Breast epithelium (tissue), 4 donors: ENCODE measurements around the gene ABCA4. TPM values are rescaled to one million over a fixed set of nuclear protein-coding genes. Genes with fewer than 3 reads are reported as not detected.
A peak's percentile ranks its signal among the peaks of the same experiment; 100 is the strongest.

Experiments used
- DNase-seq, 2 donors: peaks; one replicate each; pipeline ENCODE4 v3.0.0-alpha.2; 2019; ENCODE audit warnings: low spot score in 2 of 2
- H3K27ac ChIP-seq, 2 donors: fragments of 200-600 bp; sonication (generic) in 1 of 2; one replicate each; pipeline ENCODE4 v1.5.1; 2016 to 2019; ENCODE audit warnings: mild to moderate bottlenecking in 1 of 2
- H3K27me3 ChIP-seq, 2 donors: fragments of 200-600 bp; sonication (generic) in 1 of 2; one replicate each; pipeline versions ENCODE4 v1.5.1 to v1.6.0; 2017 to 2019; ENCODE audit warnings: control low read depth in 1 of 2, mild to moderate bottlenecking in 1 of 2
- H3K36me3 ChIP-seq: fragments of 200-600 bp; one replicate; pipeline ENCODE4 v1.5.1; 2019
- H3K4me1 ChIP-seq, 2 donors: fragments of 200-600 bp; sonication (generic); one replicate each; pipeline ENCODE4 v1.5.1; 2016 to 2019; ENCODE audit warnings: control low read depth in 1 of 2
- H3K4me3 ChIP-seq, 3 donors: fragments of 200-600 bp; sonication (generic); 1 replicate in 2 of 3; 2 replicates in 1 of 3; pipeline ENCODE4 v1.5.1; 2016 to 2019; ENCODE audit warnings: mild to moderate bottlenecking in 3 of 3, moderate library complexity in 2 of 3
- H3K9me3 ChIP-seq, 2 donors: fragments of 200-600 bp; sonication (generic) in 1 of 2; one replicate each; pipeline ENCODE4 v1.5.1; 2016 to 2019; ENCODE audit warnings: control low read depth in 1 of 2
- POLR2A ChIP-seq: fragments of 450-650 bp; IDR thresholded peaks from one replicate; pipeline ENCODE4 v1.6.1; 2016; ENCODE audit warnings: antibody characterized with exemption, mild to moderate bottlenecking, moderate library complexity
- POLR2AphosphoS5 ChIP-seq, 3 donors: sonication (generic); formaldehyde crosslinking; IDR thresholded peaks; one replicate each; pipeline ENCODE4 v1.6.1; 2017; ENCODE audit warnings: antibody characterized with exemption in 3 of 3
- intact Hi-C: fragments of 100-400 bp; cut with DNase I; formaldehyde crosslinking; loops from one replicate; pipeline ENCODE4 v1.15.1; 2023; ENCODE audit warnings: low total_unique reads
- total RNA-seq, 3 donors: library from RNA; depleted of rRNA; stranded (reverse); fragments of >200 nt; gene quantifications; one replicate each; pipeline ENCODE4 v1.1.0, GENCODE V29; 2016
- TF ChIP-seq, protein P1 (sequence below), 3 donors: fragments of 450-650 bp; IDR thresholded peaks; one replicate each; pipeline ENCODE4 v1.5.1; 2016 to 2017; ENCODE audit warnings: antibody characterized with exemption in 3 of 3, mild to moderate bottlenecking in 3 of 3, moderate library complexity in 3 of 3

ABCA4 gene
- total RNA-seq, 3 donors from 2014 or later, result 0.16 to 3.5 (median 1.3) TPM

GRCh38 chr1:94068096-94068998 lies 52.6 kb downstream of the ABCA4 start:
- no peaks in the 10 kb centered on the region for H3K9me3 ChIP-seq
- no peak overlapping the region for H3K4me3 ChIP-seq
- H3K27ac ChIP-seq, result peak overlapping the region; percentile 63 to 84
- no peaks in the 10 kb centered on the region for H3K36me3 ChIP-seq
- no peak for TF ChIP-seq POLR2A
- TF ChIP-seq, protein P1, sequence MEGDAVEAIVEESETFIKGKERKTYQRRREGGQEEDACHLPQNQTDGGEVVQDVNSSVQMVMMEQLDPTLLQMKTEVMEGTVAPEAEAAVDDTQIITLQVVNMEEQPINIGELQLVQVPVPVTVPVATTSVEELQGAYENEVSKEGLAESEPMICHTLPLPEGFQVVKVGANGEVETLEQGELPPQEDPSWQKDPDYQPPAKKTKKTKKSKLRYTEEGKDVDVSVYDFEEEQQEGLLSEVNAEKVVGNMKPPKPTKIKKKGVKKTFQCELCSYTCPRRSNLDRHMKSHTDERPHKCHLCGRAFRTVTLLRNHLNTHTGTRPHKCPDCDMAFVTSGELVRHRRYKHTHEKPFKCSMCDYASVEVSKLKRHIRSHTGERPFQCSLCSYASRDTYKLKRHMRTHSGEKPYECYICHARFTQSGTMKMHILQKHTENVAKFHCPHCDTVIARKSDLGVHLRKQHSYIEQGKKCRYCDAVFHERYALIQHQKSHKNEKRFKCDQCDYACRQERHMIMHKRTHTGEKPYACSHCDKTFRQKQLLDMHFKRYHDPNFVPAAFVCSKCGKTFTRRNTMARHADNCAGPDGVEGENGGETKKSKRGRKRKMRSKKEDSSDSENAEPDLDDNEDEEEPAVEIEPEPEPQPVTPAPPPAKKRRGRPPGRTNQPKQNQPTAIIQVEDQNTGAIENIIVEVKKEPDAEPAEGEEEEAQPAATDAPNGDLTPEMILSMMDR (IDR thresholded peaks at IDR 0.05), result no peak
- TF ChIP-seq POLR2AphosphoS5 (IDR thresholded peaks at IDR 0.05), result no peak
- no peak for DNase-seq
- H3K4me1 ChIP-seq, result no peaks in the 10 kb centered on the region
- intact Hi-C loops, result no loop called here
- no peaks in the 10 kb centered on the region for H3K27me3 ChIP-seq

DNA sequence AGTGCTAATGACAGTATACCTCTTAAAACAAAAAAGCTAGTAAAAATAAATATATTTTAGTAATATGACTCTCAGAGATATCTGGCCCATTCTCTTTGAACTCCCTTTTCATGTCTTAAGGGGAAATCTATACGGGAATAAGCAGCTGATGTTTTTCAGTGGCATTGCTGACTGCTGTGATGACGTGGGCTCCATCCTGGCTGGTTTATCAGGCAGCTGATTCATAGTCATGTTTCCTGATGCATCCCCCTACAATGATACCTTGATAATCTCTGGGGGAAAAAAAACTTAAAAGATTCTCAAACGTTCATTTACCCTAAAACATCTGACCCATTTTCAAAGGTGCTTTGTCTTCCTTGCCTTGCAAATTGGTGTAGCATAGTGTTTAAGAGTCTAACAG lies 53.8 kb downstream of the ABCA4 start:
- TF ChIP-seq POLR2AphosphoS5 (IDR thresholded peaks at IDR 0.05), result no peak
- no peak for TF ChIP-seq POLR2A
- TF ChIP-seq, protein P1 (IDR thresholded peaks at IDR 0.05), result no peak
- no peaks in the 10 kb centered on the region for H3K36me3 ChIP-seq
- no peak for DNase-seq
- H3K27me3 ChIP-seq, result no peaks in the 10 kb centered on the region
- H3K4me1 ChIP-seq, result no peaks in the 10 kb centered on the region
- H3K4me3 ChIP-seq, result no peak overlapping the region
- intact Hi-C loops, result no loop called here
- H3K27ac ChIP-seq, result no peak overlapping the region
- H3K9me3 ChIP-seq, result no peaks in the 10 kb centered on the region

DNA sequence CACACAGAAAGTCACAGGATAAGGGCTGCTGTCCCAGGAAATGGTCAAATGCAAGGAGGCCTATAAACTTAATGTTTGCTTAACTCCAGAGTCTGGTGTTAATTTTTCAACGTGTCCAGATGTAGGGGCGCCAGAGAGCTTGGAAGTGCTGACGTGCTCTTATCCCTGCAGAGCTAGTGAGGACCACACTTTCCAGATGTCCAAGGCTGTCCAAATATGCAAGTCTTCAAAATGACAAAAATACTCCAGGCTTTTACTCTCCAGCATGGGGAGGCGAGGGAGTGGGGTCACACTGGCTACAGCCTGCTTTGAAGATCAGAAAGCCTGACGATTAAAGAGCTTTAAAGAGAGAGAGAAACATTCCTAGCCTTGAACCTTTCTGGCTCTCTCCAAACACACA lies 57.6 kb downstream of the ABCA4 start:
- Histone ChIP-seq H3K27ac (peak overlapping the region; percentile 4 to 25), H3K27me3 (no peaks in the 10 kb centered on the region), H3K4me1 (no peaks in the 10 kb centered on the region), H3K36me3 (no peaks in the 10 kb centered on the region), H3K9me3 (no peaks in the 10 kb centered on the region), H3K4me3 (no peak overlapping the region)
- DNase-seq, result no peak
- no peak for TF ChIP-seq POLR2AphosphoS5 (IDR thresholded peaks at IDR 0.05)
- TF ChIP-seq, protein P1 (IDR thresholded peaks at IDR 0.05), result peak in 1 of 3 donors; percentile 43
- intact Hi-C loops, result no loop called here

DNA sequence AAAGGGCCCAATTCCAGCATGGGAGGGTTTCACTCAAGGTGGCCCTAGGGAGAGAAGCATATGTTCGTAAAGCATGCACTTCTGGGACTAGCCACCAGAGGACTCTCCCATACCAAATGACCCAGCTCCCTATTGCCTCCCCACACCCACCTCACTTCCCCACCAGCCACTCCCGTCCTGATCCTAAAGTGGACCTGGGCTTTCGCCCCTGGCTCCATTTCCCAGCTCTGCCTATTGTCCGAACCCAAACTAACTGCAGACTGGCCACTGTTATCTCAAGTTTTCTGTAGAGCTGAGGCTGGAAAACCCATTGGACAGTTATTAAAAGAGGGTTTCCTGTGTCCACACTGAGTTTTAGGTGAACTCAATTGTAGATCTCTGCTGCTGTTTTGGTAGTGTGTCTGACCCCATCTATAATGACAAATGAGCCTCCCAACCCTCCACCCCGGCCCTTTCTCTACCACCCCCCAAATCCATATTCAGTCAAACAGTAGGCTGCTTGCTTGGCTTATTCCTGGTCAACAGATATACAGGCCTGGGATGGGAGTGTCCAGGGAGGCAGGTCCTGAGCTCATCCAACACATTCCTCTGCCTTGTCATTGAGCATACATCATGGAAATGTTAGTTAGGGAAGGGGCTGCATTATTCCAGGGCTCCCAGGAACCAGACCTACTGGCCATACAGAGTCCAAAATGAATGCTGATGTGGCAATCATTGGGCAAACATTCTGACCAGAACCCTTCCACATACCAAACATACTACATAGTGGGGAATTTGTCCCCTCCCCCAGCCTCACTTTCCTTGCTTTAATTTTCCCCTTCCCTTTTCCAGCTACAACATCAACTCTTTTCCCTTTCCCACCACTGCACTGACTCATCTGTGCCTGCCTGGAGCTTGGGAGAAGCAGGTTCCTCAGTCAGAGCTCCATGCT lies 59.2 kb downstream of the ABCA4 start:
- H3K4me3 ChIP-seq, result no peak overlapping the region
- H3K27ac ChIP-seq, result peak overlapping the region in 1 of 2 donors; percentile 3
- no peaks in the 10 kb centered on the region for H3K4me1 ChIP-seq
- intact Hi-C loops, result no loop called here
- DNase-seq, result peak; percentile 36 to 72
- no peaks in the 10 kb centered on the region for H3K9me3 ChIP-seq
- H3K27me3 ChIP-seq, result no peaks in the 10 kb centered on the region
- H3K36me3 ChIP-seq, result no peaks in the 10 kb centered on the region
- TF ChIP-seq POLR2AphosphoS5 (IDR thresholded peaks at IDR 0.05) (peak in 2 of 3 donors; percentile 22 to 26), POLR2A (no peak)
- TF ChIP-seq, protein P1 (IDR thresholded peaks at IDR 0.05), result peak; percentile 91 to 96 (median 95)
